HG02798 (cell line): Measurements from ENCODE around the gene DCUN1D4.

Experiments
- ATAC-seq: cut with Tn5 transposase; IDR thresholded peaks from one replicate; pipeline ENCODE4 v1.9.1; 2021; ENCODE audit warnings: mild to moderate bottlenecking; ENCODE audit not compliant: unreplicated experiment, poor library complexity

Gene DCUN1D4

GRCh38 chr4:51958199-51958968 is 115.4 kb downstream of the DCUN1D4 start:
- ATAC-seq = no peak

GRCh38 chr4:51960486-51960885 is 117.5 kb downstream of the DCUN1D4 start:
- ATAC-seq = no peak

- ATAC-seq = no peak
Observed at GRCh38 chr4:51963841-51964517, 121.0 kb downstream of the DCUN1D4 start.

GRCh38 chr4:51965862-51966261 is 122.9 kb downstream of the DCUN1D4 start:
- ATAC-seq = no peak
